Measurements from ENCODE around the gene ROR1. TPM values are rescaled to one million over a fixed set of nuclear protein-coding genes. Genes with fewer than 3 reads are reported as not detected.
A peak's percentile ranks its signal among the peaks of the same experiment; 100 is the strongest.

Gene ROR1
- total and polyA plus RNA-seq, 5 donors: 3.4 to 32.5 (median 11.9) TPM

DNA sequence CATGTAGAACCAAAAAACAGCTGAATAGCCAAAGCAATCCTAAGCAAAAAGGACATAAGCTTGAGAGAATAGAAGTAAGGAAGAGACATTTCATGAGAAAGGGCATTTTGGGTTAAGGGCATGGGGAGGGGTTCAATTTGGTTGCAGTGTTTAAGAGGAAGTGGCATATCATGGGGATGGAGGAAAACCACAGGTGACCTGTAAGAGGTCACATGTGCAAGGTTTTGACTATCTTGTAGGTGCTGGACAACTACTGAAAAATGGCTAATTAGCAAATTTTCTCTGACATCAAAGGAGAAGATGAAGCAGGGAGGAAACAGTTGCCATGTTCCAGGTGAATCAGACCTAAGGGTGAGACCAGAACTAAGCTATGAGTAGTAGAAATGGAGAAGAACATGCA lies 31.3 kb upstream of the ROR1 start:
- no peak for DNase-seq
- H3K27me3 ChIP-seq (ENCODE audit: control insufficient read depth, insufficient read depth): no peaks in the 10 kb centered on the region
- no peak for ATAC-seq
- H3K4me1 ChIP-seq (ENCODE audit: control insufficient read depth, insufficient read depth, low read length): no peaks in the 10 kb centered on the region
- intact Hi-C loops (cut with DNase I): no loop called here
- H3K27ac ChIP-seq (ENCODE audit: low read length): no peak overlapping the region
- no peak overlapping the region for H3K4me3 ChIP-seq (ENCODE audit: low read length)
- H3K9me3 ChIP-seq (ENCODE audit: control insufficient read depth, low read length): no peaks in the 10 kb centered on the region

DNA sequence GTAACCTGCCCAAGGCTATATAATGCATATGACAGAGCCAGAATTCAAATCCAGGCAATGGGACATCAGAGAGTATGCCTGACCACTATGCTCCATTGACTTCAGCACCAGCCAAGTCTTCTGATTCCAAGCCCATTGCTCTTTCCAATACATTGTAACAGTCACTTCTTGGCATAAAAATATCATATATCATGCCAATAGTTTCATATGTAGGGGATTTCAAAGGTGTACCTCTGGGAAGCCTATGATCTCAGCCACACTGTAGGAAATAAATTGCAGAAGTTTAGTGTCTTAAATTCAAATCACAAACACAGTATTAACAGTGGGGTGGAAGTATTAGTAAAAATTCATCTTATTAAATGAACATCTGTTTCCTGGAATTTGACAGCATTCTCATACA lies 30.0 kb upstream of the ROR1 start:
- ATAC-seq (no peak), DNase-seq (no peak)
- no peaks in the 10 kb centered on the region for H3K9me3 ChIP-seq (ENCODE audit: control insufficient read depth, low read length)

DNA sequence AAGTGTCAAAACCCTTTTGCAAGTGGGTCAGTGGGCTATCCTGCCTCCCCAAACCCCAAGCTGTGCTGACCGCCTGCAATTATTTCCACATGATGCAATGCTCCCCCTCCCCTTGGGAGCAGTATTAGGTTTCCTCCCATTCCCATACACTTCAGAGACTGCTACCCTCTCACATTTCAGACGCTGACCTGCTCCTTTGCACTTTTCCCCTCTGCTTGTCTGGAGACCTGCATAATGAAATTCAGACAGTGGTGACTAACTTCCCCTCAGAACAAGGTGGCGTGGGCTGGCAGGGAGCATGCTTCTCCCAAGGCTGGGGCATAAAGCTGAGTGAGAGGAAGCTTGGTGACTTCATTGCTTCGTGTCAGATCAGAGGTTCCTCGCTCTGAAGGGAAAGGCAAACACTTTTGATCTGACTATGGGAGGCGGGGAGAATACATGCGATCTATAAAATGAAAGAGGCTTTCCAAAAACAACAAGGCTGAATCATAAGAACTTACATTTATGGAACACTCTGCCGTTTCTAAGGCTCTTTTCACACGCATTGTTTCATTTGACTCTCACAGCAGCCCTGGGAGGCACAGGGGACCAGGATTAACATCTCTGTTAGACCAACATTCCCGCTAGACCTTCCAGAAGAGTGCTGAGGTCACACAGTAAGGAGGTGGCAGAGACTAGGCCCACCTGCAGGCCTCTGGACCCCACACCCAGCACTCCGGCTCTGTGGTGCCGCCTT lies 27.5 kb upstream of the ROR1 start:
- Histone ChIP-seq H3K27ac (ENCODE audit: low read length) (no peak overlapping the region), H3K27me3 (ENCODE audit: control insufficient read depth, insufficient read depth) (no peaks in the 10 kb centered on the region), H3K9me3 (ENCODE audit: control insufficient read depth, low read length) (no peaks in the 10 kb centered on the region), H3K4me1 (ENCODE audit: control insufficient read depth, insufficient read depth, low read length) (no peaks in the 10 kb centered on the region), H3K4me3 (ENCODE audit: low read length) (no peak overlapping the region)
- DNase-seq (no peak), ATAC-seq (peak in 1 of 2 donors; percentile 21)
- WGBS: 68% methylated on average over 12 of the region's 12 CpGs
- intact Hi-C loops (cut with DNase I): no loop called here

More for the DNA sequence above, 30.0 kb upstream of the ROR1 start:
- H3K27ac ChIP-seq (ENCODE audit: low read length): no peak overlapping the region
- intact Hi-C loops (cut with DNase I): no loop called here
- H3K27me3 ChIP-seq (ENCODE audit: control insufficient read depth, insufficient read depth): no peaks in the 10 kb centered on the region
- no peaks in the 10 kb centered on the region for H3K4me1 ChIP-seq (ENCODE audit: control insufficient read depth, insufficient read depth, low read length)
- no peak overlapping the region for H3K4me3 ChIP-seq (ENCODE audit: low read length)

DNA sequence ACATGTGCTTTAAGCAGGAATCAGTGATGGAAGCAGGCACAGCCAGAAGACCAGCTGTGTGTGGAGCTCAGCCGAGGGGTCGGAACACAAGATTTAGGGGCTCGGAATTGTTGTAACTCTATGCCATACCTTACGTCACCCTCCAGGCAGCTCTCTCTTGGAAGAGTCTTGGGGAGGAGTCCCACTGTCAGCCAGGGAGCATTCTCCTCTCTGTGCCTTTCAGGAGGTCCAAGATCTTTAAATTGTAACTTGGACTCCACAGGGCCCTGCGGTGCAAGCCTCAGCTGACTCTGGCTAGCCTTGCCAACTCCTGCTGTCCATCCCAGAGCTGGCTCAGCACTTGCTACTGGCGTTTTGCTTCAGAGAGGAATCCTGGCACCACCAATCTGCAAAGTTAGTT lies 26.4 kb upstream of the ROR1 start:
- no peaks in the 10 kb centered on the region for H3K4me1 ChIP-seq (ENCODE audit: control insufficient read depth, insufficient read depth, low read length)
- peak in 2 of 3 donors; percentile 53 to 56 for DNase-seq
- 43% methylated on average over 6 of the region's 6 CpGs for WGBS

DNA sequence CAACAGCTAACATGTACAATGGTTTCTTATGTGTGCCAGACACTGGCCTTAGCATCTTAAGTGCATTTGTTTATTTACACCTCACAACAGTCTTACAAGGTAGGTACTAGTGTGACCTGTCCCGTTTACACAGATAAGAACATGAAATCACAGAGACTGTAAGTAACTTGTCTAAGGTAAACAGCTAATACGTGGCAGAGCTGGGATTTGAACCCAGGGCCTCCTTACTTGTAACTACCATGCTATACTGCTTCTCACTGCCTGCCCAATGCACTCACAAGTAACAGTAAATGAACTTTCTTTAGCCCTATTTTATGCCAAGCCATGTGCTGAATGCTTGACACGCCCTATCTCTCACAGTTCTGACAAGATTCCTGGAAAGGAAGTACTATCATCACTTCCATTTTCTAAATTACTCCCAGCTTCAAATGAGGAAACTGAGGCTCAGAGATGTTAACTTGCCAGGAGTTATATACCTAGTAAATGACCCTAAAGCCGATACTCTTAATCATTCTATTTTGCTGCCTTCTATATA lies 25.7 kb upstream of the ROR1 start:
- H3K4me1 ChIP-seq (ENCODE audit: control insufficient read depth, insufficient read depth, low read length): no peaks in the 10 kb centered on the region
- no peaks in the 10 kb centered on the region for H3K9me3 ChIP-seq (ENCODE audit: control insufficient read depth, low read length)
- DNase-seq (no peak), ATAC-seq (no peak)
- no peak overlapping the region for H3K27ac ChIP-seq (ENCODE audit: low read length)
- H3K4me3 ChIP-seq (ENCODE audit: low read length): no peak overlapping the region
- WGBS: 68% methylated on average over 4 of the region's 4 CpGs
- H3K27me3 ChIP-seq (ENCODE audit: control insufficient read depth, insufficient read depth): no peaks in the 10 kb centered on the region
- intact Hi-C loops (cut with DNase I): no loop called here

More for the DNA sequence above, 26.4 kb upstream of the ROR1 start:
- Histone ChIP-seq H3K27ac (ENCODE audit: low read length) (no peak overlapping the region), H3K9me3 (ENCODE audit: control insufficient read depth, low read length) (no peaks in the 10 kb centered on the region), H3K4me3 (ENCODE audit: low read length) (no peak overlapping the region), H3K27me3 (ENCODE audit: control insufficient read depth, insufficient read depth) (no peaks in the 10 kb centered on the region)
- peak; percentile 62 to 70 for ATAC-seq
- intact Hi-C loops (cut with DNase I): no loop called here

DNA sequence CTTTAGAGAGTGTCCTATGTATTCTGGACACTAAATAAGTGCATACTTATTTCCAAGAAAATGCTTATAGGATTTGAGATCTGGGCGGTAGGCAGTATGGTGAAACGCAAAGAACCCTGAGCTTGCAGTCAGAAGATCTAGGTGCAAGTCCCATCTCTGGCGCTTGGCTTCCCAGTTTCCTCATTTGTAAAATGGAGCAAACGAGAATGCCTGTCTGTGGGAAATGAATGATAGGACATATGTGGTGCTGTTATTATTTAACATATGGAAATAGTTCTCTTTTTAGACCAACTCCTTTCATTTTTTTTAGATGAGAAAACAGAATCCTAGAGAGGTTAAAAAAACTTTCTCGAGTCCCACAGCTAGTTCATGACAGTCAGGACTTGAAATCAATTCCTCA lies 25.2 kb upstream of the ROR1 start:
- intact Hi-C loops (cut with DNase I): no loop called here
- 88% methylated on average over 5 of the region's 5 CpGs for WGBS

DNA sequence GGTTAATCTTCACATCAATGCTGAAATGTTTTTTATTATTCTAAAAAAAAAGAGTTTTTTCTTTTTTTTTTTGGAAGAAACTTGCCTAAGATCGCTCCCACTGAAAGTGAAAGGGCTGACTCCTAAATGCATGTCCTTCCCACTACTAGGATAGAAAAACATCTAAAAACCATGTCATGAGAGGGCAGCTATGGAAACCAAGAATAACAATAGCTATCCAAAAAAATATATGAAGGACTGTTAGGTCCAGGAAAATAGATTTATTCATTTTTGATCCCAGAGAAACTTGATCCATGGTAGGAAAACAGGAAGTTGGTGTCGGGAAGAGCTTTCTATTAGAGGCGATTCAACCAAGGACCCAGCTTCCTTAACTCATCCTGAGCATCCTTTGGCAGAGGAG lies 23.1 kb upstream of the ROR1 start:
- DNase-seq (no peak), ATAC-seq (no peak)
- intact Hi-C loops (cut with DNase I): no loop called here

More for the DNA sequence above, 25.2 kb upstream of the ROR1 start:
- Histone ChIP-seq H3K4me3 (ENCODE audit: low read length) (no peak overlapping the region), H3K27me3 (ENCODE audit: control insufficient read depth, insufficient read depth) (no peaks in the 10 kb centered on the region), H3K27ac (ENCODE audit: low read length) (no peak overlapping the region), H3K9me3 (ENCODE audit: control insufficient read depth, low read length) (no peaks in the 10 kb centered on the region), H3K4me1 (ENCODE audit: control insufficient read depth, insufficient read depth, low read length) (no peaks in the 10 kb centered on the region)
- no peak for DNase-seq
- ATAC-seq: no peak

DNA sequence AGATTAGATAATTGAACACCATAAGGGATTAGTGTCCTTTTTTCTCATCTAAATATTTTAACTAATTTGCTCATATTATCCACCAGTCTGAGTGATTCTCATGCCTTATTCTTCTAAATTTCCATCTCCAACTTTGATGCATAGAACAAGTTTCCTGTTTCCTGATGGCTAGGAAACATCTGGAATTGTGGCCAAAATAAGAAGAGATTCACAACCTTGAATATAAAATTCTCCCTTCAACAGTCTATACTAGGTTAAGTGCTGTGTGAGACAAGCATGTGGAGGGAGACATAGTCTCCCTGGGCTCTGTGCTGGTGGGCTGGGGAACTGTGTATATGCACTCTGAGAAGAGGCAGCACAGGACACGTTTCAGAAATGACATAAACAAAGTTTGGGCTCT lies 21.6 kb upstream of the ROR1 start:
- no peak for ATAC-seq
- DNase-seq: no peak
- intact Hi-C loops (cut with DNase I): no loop called here
- Histone ChIP-seq H3K4me3 (ENCODE audit: low read length) (no peak overlapping the region), H3K9me3 (ENCODE audit: control insufficient read depth, low read length) (no peaks in the 10 kb centered on the region), H3K4me1 (ENCODE audit: control insufficient read depth, insufficient read depth, low read length) (no peaks in the 10 kb centered on the region), H3K27ac (ENCODE audit: low read length) (no peak overlapping the region), H3K27me3 (ENCODE audit: control insufficient read depth, insufficient read depth) (no peaks in the 10 kb centered on the region)
- 36% methylated on average over 1 of the region's 1 CpG for WGBS

More for the DNA sequence above, 23.1 kb upstream of the ROR1 start:
- Histone ChIP-seq H3K27ac (ENCODE audit: low read length) (no peak overlapping the region), H3K9me3 (ENCODE audit: control insufficient read depth, low read length) (no peaks in the 10 kb centered on the region), H3K4me1 (ENCODE audit: control insufficient read depth, insufficient read depth, low read length) (no peaks in the 10 kb centered on the region), H3K4me3 (ENCODE audit: low read length) (no peak overlapping the region), H3K27me3 (ENCODE audit: control insufficient read depth, insufficient read depth) (no peaks in the 10 kb centered on the region)
- 46% methylated on average over 3 of the region's 3 CpGs for WGBS

DNA sequence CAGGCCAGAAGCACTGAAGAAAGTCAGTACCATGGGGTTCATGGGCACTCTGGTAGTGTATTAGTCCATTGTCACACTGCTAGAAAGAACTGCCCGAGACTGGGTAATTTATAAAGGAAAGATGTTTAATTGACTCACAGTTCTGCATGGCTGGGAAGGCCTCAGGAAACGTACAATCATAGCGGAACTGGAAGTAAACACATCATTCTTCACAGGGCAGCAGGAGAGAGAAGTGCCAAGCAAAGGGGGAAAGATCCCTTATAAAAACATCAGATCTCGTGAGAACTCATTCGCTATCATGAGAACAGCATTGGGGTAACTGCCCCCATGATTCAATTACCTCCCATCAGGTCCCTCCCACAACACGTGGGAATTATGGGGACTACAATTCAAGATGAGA lies 20.2 kb upstream of the ROR1 start:
- DNase-seq (no peak), ATAC-seq (no peak)
- Histone ChIP-seq H3K4me3 (ENCODE audit: low read length) (no peak overlapping the region), H3K27me3 (ENCODE audit: control insufficient read depth, insufficient read depth) (no peaks in the 10 kb centered on the region), H3K4me1 (ENCODE audit: control insufficient read depth, insufficient read depth, low read length) (no peaks in the 10 kb centered on the region), H3K27ac (ENCODE audit: low read length) (no peak overlapping the region), H3K9me3 (ENCODE audit: control insufficient read depth, low read length) (no peaks in the 10 kb centered on the region)
- WGBS: 67% methylated on average over 6 of the region's 6 CpGs
- intact Hi-C loops (cut with DNase I): no loop called here

DNA sequence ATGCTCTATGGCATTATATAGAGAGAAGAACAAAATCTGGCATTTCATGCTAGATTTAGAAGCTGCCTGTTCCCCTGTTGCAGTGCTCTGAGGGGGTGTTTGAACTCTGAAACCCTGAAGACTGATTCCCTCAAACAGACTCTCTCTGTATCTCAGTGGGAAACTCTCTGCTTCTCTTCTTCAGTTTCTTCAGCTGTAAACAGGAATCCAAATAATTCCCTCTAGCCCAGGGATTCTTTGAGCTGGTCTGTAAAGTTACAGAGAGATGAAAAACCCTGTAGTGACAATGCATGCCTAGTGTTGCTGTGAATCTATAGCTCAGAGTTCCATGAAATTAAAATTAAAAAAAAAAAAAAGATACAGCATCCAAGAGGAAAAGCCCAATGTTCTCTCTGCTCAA lies 17.0 kb upstream of the ROR1 start:
- ATAC-seq: no peak
- DNase-seq: no peak

DNA sequence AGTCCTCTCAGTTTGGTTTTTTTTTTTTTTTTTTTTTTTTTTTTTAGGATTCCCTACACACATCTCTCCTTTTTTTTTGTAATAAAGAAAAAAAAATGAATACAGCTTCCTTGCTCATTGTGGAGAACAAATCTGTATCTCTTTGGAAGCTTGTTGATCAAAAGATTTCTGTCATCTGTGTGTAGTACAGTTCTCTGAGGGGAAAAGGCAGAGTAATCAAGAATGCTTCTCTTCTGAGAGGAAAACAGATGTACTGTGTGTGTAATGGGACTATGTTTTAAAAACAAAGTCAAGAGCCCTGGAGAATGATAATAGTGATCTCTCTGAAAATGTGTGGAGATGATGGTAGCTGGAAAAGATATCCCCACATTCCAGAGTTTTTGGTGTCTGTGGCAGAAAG lies 16.5 kb upstream of the ROR1 start:
- H3K27ac ChIP-seq (ENCODE audit: low read length): no peak overlapping the region
- no peaks in the 10 kb centered on the region for H3K27me3 ChIP-seq (ENCODE audit: control insufficient read depth, insufficient read depth)
- H3K9me3 ChIP-seq (ENCODE audit: control insufficient read depth, low read length): no peaks in the 10 kb centered on the region
- no peak overlapping the region for H3K4me3 ChIP-seq (ENCODE audit: low read length)
- intact Hi-C loops (cut with DNase I): no loop called here
- no peak for ATAC-seq
- no peaks in the 10 kb centered on the region for H3K4me1 ChIP-seq (ENCODE audit: control insufficient read depth, insufficient read depth, low read length)
- DNase-seq: no peak

More for the DNA sequence above, 17.0 kb upstream of the ROR1 start:
- H3K27me3 ChIP-seq (ENCODE audit: control insufficient read depth, insufficient read depth): no peaks in the 10 kb centered on the region
- no peaks in the 10 kb centered on the region for H3K9me3 ChIP-seq (ENCODE audit: control insufficient read depth, low read length)
- H3K4me1 ChIP-seq (ENCODE audit: control insufficient read depth, insufficient read depth, low read length): no peaks in the 10 kb centered on the region
- intact Hi-C loops (cut with DNase I): no loop called here
- no peak overlapping the region for H3K4me3 ChIP-seq (ENCODE audit: low read length)
- no peak overlapping the region for H3K27ac ChIP-seq (ENCODE audit: low read length)

DNA sequence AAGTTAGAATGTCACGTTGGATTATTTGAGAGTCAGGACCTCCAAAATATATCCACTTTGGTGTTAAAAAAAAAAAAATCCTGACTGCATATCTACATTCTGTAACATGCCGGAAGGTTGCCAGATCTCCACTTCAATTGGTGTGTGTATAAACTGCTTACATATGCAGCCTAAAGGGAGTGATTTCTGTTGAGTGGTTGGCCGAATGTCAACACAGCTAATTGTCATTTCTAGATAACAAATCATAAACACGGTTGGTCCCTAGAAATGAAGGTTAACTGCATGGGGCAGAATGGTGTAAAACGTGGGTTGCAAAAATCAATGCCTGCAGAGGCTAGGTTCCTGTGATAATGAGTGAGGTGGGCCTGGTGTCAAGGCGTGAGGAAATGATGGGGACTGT lies 15.0 kb upstream of the ROR1 start:
- H3K27me3 ChIP-seq (ENCODE audit: control insufficient read depth, insufficient read depth): no peaks in the 10 kb centered on the region
- no peak overlapping the region for H3K27ac ChIP-seq (ENCODE audit: low read length)
- no peak for ATAC-seq
- H3K4me1 ChIP-seq (ENCODE audit: control insufficient read depth, insufficient read depth, low read length): no peaks in the 10 kb centered on the region
- H3K4me3 ChIP-seq (ENCODE audit: low read length): no peak overlapping the region
- intact Hi-C loops (cut with DNase I): no loop called here
- 51% methylated on average over 6 of the region's 6 CpGs for WGBS
- DNase-seq: no peak
- H3K9me3 ChIP-seq (ENCODE audit: control insufficient read depth, low read length): no peaks in the 10 kb centered on the region
